GM12878 (cell line): ENCODE measurements around the gene XRCC2. TPM values are rescaled to one million over a fixed set of nuclear protein-coding genes. Genes with fewer than 3 reads are reported as not detected.

Experiments used
- ASH2L ChIP-seq: fragments of 300-600, 200-600 bp; sonication (generic); IDR thresholded peaks from 2 replicates; pipeline ENCODE4 v1.6.1; 2017; ENCODE audit warnings: low read depth, mild to moderate bottlenecking, borderline replicate concordance
- BCL3 ChIP-seq: IDR thresholded peaks from 2 replicates; pipeline ENCODE4 v1.6.1; 2011; ENCODE audit warnings: borderline replicate concordance, low read depth, mild to moderate bottlenecking, moderate library complexity, low read length; ENCODE audit not compliant: insufficient read depth, poor library complexity, severe bottlenecking
- CBX3 ChIP-seq: fragments of 200-600 bp; sonication (generic); IDR thresholded peaks from 2 replicates; pipeline ENCODE4 v1.6.1; 2016; ENCODE audit warnings: low read depth, borderline replicate concordance
- CUX1 ChIP-seq: IDR thresholded peaks from 2 replicates; pipeline ENCODE4 v1.6.1; 2012; ENCODE audit warnings: improper control_type of control experiment, low read depth, low read length; ENCODE audit not compliant: insufficient replicate concordance
- E2F4 ChIP-seq: IDR thresholded peaks from 2 replicates; pipeline ENCODE4 v1.6.1; 2012; ENCODE audit warnings: low read depth, low read length, improper control_type of control experiment
- FOXK2 ChIP-seq: fragments of 450-650 bp; IDR thresholded peaks from 2 replicates; pipeline ENCODE4 v1.6.1; 2017; ENCODE audit warnings: mild to moderate bottlenecking, moderate library complexity
- IRF4 ChIP-seq: IDR thresholded peaks from 2 replicates; pipeline ENCODE4 v1.6.1; 2011; ENCODE audit warnings: low read depth, low read length
- KLF5 ChIP-seq: fragments of 450-650 bp; IDR thresholded peaks from 2 replicates; pipeline ENCODE4 v1.6.1; 2014; ENCODE audit warnings: mild to moderate bottlenecking; ENCODE audit not compliant: partially characterized antibody
- MLLT1 ChIP-seq: fragments of 450-650 bp; IDR thresholded peaks from 2 replicates; pipeline ENCODE4 v1.6.1; 2016; ENCODE audit warnings: mild to moderate bottlenecking
- NR2F1 ChIP-seq: fragments of 450-650 bp; conservative IDR thresholded peaks from 2 replicates; pipeline ENCODE4 v1.6.1; 2017; ENCODE audit warnings: mild to moderate bottlenecking
- RELB ChIP-seq: fragments of 450-650 bp; IDR thresholded peaks from 2 replicates; pipeline ENCODE4 v1.6.1; 2017; ENCODE audit warnings: low read depth, mild to moderate bottlenecking, moderate library complexity
- SREBF2 ChIP-seq: IDR thresholded peaks from 2 replicates; pipeline ENCODE4 v1.6.1; 2012; ENCODE audit warnings: mild to moderate bottlenecking, low read length
- YY1 ChIP-seq: IDR thresholded peaks from 2 replicates; pipeline ENCODE4 v1.6.1; 2011; ENCODE audit warnings: low read depth, mild to moderate bottlenecking, low read length
- ZBTB40 ChIP-seq: fragments of 450-650 bp; IDR thresholded peaks from 2 replicates; pipeline ENCODE4 v1.6.1; 2016; ENCODE audit warnings: mild to moderate bottlenecking, moderate library complexity, borderline replicate concordance
- ZNF274 ChIP-seq: IDR thresholded peaks from one replicate; pipeline ENCODE4 v1.8.0; 2011; ENCODE audit not compliant: insufficient read length, insufficient read depth
- polyA plus RNA-seq, 11 experiments: library from polyadenylated mRNA; depleted of rRNA in 4 of 11; unstranded in 6 of 11; stranded (reverse) in 5 of 11; fragments of >200 nt; fragmentation: Nextera tagmentation in 4 of 11; fragmentation: Illumina TruSeq in 1 of 11; extraction: Ambion mirVana in 4 of 11; extraction: Trizol in 1 of 11; gene quantifications; 1 replicate in 1 of 11; 2 replicates in 10 of 11; pipeline versions ENCODE4 v1.2.1 to v1.2.3, GENCODE V29; 2011 to 2016; ENCODE audit warnings: inconsistent platforms in 2 of 11, missing spikeins in 2 of 11, low read depth in 1 of 11
- total RNA-seq, 4 experiments: library from RNA; depleted of rRNA in 3 of 4; stranded (reverse); fragments of >200 nt in 3 of 4; fragmentation: Illumina TruSeq in 1 of 4; extraction: Trizol in 1 of 4; gene quantifications; 2 replicates each; pipeline versions ENCODE4 v1.2.1 to v1.2.3, GENCODE V29; 2013 to 2021

Gene XRCC2
- total and polyA plus RNA-seq, 10 of the 15 experiments (the other 5 are each of a cell fraction or from before 2014, with no cell fraction given), result 4.8 to 21.4 (median 13.9) TPM

GRCh38 chr7:152667958-152668357 is 8.0 kb downstream of the XRCC2 start (continued):
- TF ChIP-seq ASH2L (no peak), YY1 (no peak), RELB (no peak), IRF4 (no peak), E2F4 (no peak), BCL3 (no peak), KLF5 (no peak), ZNF274 (no peak), CUX1 (no peak), FOXK2 (no peak), SREBF2 (no peak), ZBTB40 (no peak), MLLT1 (0 out of 2 replicates have a peak, but pooled peaks have one; percentile 32), NR2F1 (no peak), CBX3 (no peak)
